ENCODE measurements around the gene CD302. TPM values are rescaled to one million over a fixed set of nuclear protein-coding genes. Genes with fewer than 3 reads are reported as not detected.

CD302 gene
- polyA plus RNA-seq: 0.08 to 0.48 TPM (median 0.20 TPM) in 3 replicates
- not detected for polyA plus RNA-seq (2011; ENCODE audit: low read depth)
- 0.04 and 0.07 TPM in 2 replicates for polyA plus RNA-seq (2011; cell fraction: cytosol; rRNA removed)
- 0.06 and 0.07 TPM in 2 replicates for polyA plus RNA-seq (2011; cell fraction: nucleus; rRNA removed)
- 0.27 and 0.30 TPM in 2 replicates for polyA plus RNA-seq (2012; ENCODE audit: low replicate concordance)
- 0.07 to 0.16 TPM in 2 of 3 replicates, not detected in the other for polyA minus RNA-seq
- polyA minus RNA-seq (2011; cell fraction: cytosol; rRNA and poly(A)+ RNA removed): not detected
- 0.16 TPM in 1 of 2 replicates, not detected in the other for polyA minus RNA-seq (2011; cell fraction: nucleus; rRNA and poly(A)+ RNA removed)

GRCh38 chr2:159797543-159798375 is at the start of gene CD302:
CD302 (minus strand) TSS chr2:159798208; CDS start chr2:159798198, 10 bp downstream.
- no peak for FAIRE-seq
- Histone ChIP-seq H3K27me3 (ENCODE audit: control insufficient read depth, extremely low read depth, insufficient read depth, low read length) (peaks cover 23% of the 10 kb centered on the region), H3K9ac (ENCODE audit: control insufficient read depth, extremely low read depth, insufficient read depth, low read length) (peak within 1 kb of the TSS; percentile 57), H3K4me3 (ENCODE audit: control insufficient read depth in 2 of 3, extremely low read depth in 1 of 3, insufficient read depth in 2 of 3, low read depth in 1 of 3, low read length in 3 of 3) (peak within 1 kb of the TSS; percentile 42 to 60 (median 55)), H3K4me2 (ENCODE audit: control insufficient read depth, extremely low read depth, insufficient read depth, low read depth, low read length) (peak within 1 kb of the TSS; percentile 79), H3K4me1 (ENCODE audit: control insufficient read depth, extremely low read depth, insufficient read depth, low read length) (peaks cover 4% of the 10 kb centered on the region), H3K36me3 (ENCODE audit: control insufficient read depth in 2 of 2, extremely low read depth in 1 of 2, insufficient read depth in 2 of 2, low read length in 2 of 2) (no peaks in the 10 kb centered on the region), H3K79me2 (ENCODE audit: control insufficient read depth, insufficient read depth, low read length) (no peaks in the 10 kb centered on the region), H2AFZ (ENCODE audit: control insufficient read depth, low read length) (peak within 1 kb of the TSS; percentile 82), H4K20me1 (ENCODE audit: control insufficient read depth, extremely low read depth, insufficient read depth, low read length) (no peaks in the 10 kb centered on the region), H3K9me1 (ENCODE audit: control insufficient read depth, extremely low read depth, insufficient read depth, low read length) (no peaks in the 10 kb centered on the region), H3K9me3 (ENCODE audit: control insufficient read depth, low read depth, low read length) (no peaks in the 10 kb centered on the region), H3K27ac (ENCODE audit: control insufficient read depth, insufficient read depth, low read length) (no peak within 1 kb of the TSS)
- dilution Hi-C loops (cut with MboI; ENCODE audit: extremely low pct_ligation_motif_present, low sequenced_read_pairs): no loop called here
- no peak for DNase-seq (ENCODE audit: low read depth, low spot score)
- TF ChIP-seq EZH2 (IDR thresholded peaks at IDR 0.05; ENCODE audit: low read length) (peak; percentile 69), CTCF (optimal IDR thresholded peaks at IDR 0.05 in 1 of 3, IDR thresholded peaks at IDR 0.05 in 1 of 3, conservative IDR thresholded peaks at IDR 0.05 in 1 of 3; ENCODE audit: extremely low read depth in 1 of 3, insufficient read depth in 2 of 3, low read length in 3 of 3) (no peak)

GRCh38 chr2:159846564-159846963 is 48.6 kb upstream of the CD302 start:
- no peak for DNase-seq (ENCODE audit: low read depth, low spot score)
- no peak for FAIRE-seq
- Histone ChIP-seq H4K20me1 (ENCODE audit: control insufficient read depth, extremely low read depth, insufficient read depth, low read length) (no peaks in the 10 kb centered on the region), H3K9ac (ENCODE audit: control insufficient read depth, extremely low read depth, insufficient read depth, low read length) (no peak overlapping the region), H3K27me3 (ENCODE audit: control insufficient read depth, extremely low read depth, insufficient read depth, low read length) (no peaks in the 10 kb centered on the region), H3K36me3 (ENCODE audit: control insufficient read depth in 2 of 2, extremely low read depth in 1 of 2, insufficient read depth in 2 of 2, low read length in 2 of 2) (no peaks in the 10 kb centered on the region), H3K4me3 (ENCODE audit: control insufficient read depth in 2 of 3, extremely low read depth in 1 of 3, insufficient read depth in 2 of 3, low read depth in 1 of 3, low read length in 3 of 3) (no peak overlapping the region), H2AFZ (ENCODE audit: control insufficient read depth, low read length) (no peak overlapping the region), H3K79me2 (ENCODE audit: control insufficient read depth, insufficient read depth, low read length) (no peaks in the 10 kb centered on the region), H3K4me1 (ENCODE audit: control insufficient read depth, extremely low read depth, insufficient read depth, low read length) (no peaks in the 10 kb centered on the region), H3K9me3 (ENCODE audit: control insufficient read depth, low read depth, low read length) (no peaks in the 10 kb centered on the region), H3K4me2 (ENCODE audit: control insufficient read depth, extremely low read depth, insufficient read depth, low read depth, low read length) (no peak overlapping the region), H3K9me1 (ENCODE audit: control insufficient read depth, extremely low read depth, insufficient read depth, low read length) (no peaks in the 10 kb centered on the region), H3K27ac (ENCODE audit: control insufficient read depth, insufficient read depth, low read length) (no peak overlapping the region)
- dilution Hi-C loops (cut with MboI; ENCODE audit: extremely low pct_ligation_motif_present, low sequenced_read_pairs): no loop called here
- TF ChIP-seq EZH2 (IDR thresholded peaks at IDR 0.05; ENCODE audit: low read length) (no peak), CTCF (optimal IDR thresholded peaks at IDR 0.05 in 1 of 3, IDR thresholded peaks at IDR 0.05 in 1 of 3, conservative IDR thresholded peaks at IDR 0.05 in 1 of 3; ENCODE audit: extremely low read depth in 1 of 3, insufficient read depth in 2 of 3, low read length in 3 of 3) (no peak)
